Activated CD4-positive, alpha-beta T cell treated with anti-CD3 and anti-CD28 coated beads, Interleukin-2, amount 50 U/mL, for 4 hours (primary cell): ENCODE measurements around the gene TADA3.
"Not testable (repeated sequence)": the region's sequence is repeated elsewhere in the genome, so short reads cannot be mapped to it uniquely, and the experiment has no call there.

Experiments used
- DNase-seq, 2 experiments: peaks; one replicate each; pipeline ENCODE4 v3.0.0-alpha.2; 2020

The TADA3 gene

GRCh38 chr3:9781978-9782603, 10.2 kb downstream of the TADA3 start:
- DNase-seq, result no peak

GRCh38 chr3:9781551-9781950, 10.7 kb downstream of the TADA3 start:
- no peak for DNase-seq

- no peak for DNase-seq
Observed at GRCh38 chr3:9780910-9781309, 11.4 kb downstream of the TADA3 start.

- no peak for DNase-seq
Observed at GRCh38 chr3:9780458-9780812, 11.8 kb downstream of the TADA3 start.

GRCh38 chr3:9779721-9780457, 12.4 kb downstream of the TADA3 start:
- DNase-seq, result no peak

- DNase-seq, result no peak
Observed at GRCh38 chr3:9779075-9779593, 13.1 kb downstream of the TADA3 start.

GRCh38 chr3:9778143-9779074, 13.9 kb downstream of the TADA3 start:
- DNase-seq, result peak; percentile 31 to 54

GRCh38 chr3:9777694-9778021, 14.6 kb downstream of the TADA3 start:
- DNase-seq, result no peak

- DNase-seq, result no peak
Observed at GRCh38 chr3:9776896-9777693, 15.2 kb downstream of the TADA3 start.

GRCh38 chr3:9771007-9771406, 21.3 kb downstream of the TADA3 start:
- not testable (repeated sequence) for DNase-seq

- DNase-seq, result no peak
Observed at GRCh38 chr3:9770276-9770812, 21.9 kb downstream of the TADA3 start.

GRCh38 chr3:9769426-9770275, 22.6 kb downstream of the TADA3 start, which contains the start of gene CAMK1:
Gene CAMK1, minus strand, starts transcription at chr3:9769947. Its CDS starts 2,198 bp downstream, at chr3:9767749.
- peak; percentile 44 to 51 for DNase-seq

GRCh38 chr3:9769012-9769411, 23.3 kb downstream of the TADA3 start:
- DNase-seq, result no peak

GRCh38 chr3:9768141-9768775, 24.0 kb downstream of the TADA3 start:
- DNase-seq, result no peak

GRCh38 chr3:9767418-9767817, 24.9 kb downstream of the TADA3 start:
- DNase-seq, result no peak

GRCh38 chr3:9765865-9766264, 26.4 kb downstream of the TADA3 start:
- no peak for DNase-seq

GRCh38 chr3:9762871-9763270, 29.4 kb downstream of the TADA3 start:
- no peak for DNase-seq

- no peak for DNase-seq
Observed at GRCh38 chr3:9761919-9762318, 30.4 kb downstream of the TADA3 start.

GRCh38 chr3:9760779-9761505, 31.3 kb downstream of the TADA3 start:
- no peak for DNase-seq

- no peak for DNase-seq
Observed at GRCh38 chr3:9757427-9757826, 34.8 kb downstream of the TADA3 start.
